H1 (cell line): ENCODE measurements around the gene ARHGAP6. TPM values are rescaled to one million over a fixed set of nuclear protein-coding genes. Genes with fewer than 3 reads are reported as not detected.

Experiments
- CTCF ChIA-PET: fragments of 300-600 bp; sonication (Branson Sonifier 250); formaldehyde crosslinking; loops from one replicate; lab custom pipeline; 2021; ENCODE audit not compliant: partially characterized antibody; lab: Charles Lee
- POLR2A ChIA-PET: fragments of 300-600 bp; sonication (Branson Sonifier 250); formaldehyde crosslinking; loops from one replicate; lab custom pipeline; 2021; ENCODE audit warnings: inconsistent platforms; ENCODE audit not compliant: partially characterized antibody; lab: Charles Lee
- DNase-seq, 2 experiments: peaks; one replicate each; pipeline versions ENCODE4 v3.0.0 to v3.0.0-alpha.2; 2010 to 2022; ENCODE audit warnings: low spot score in 2 of 2, low read depth in 1 of 2, mixed read lengths in 1 of 2
- FAIRE-seq: peaks from 2 replicates; lab custom pipeline; 2011; peaks lifted over from hg19 to GRCh38; lab: Jason Lieb, UNC
- H2AFZ ChIP-seq: 2 replicates; pipeline ENCODE4 v1.8.1; 2012; ENCODE audit warnings: low read length, inconsistent platforms
- H2AK5ac ChIP-seq: 2 replicates; pipeline ENCODE4 v1.6.1; 2013; ENCODE audit warnings: low read depth, low read length
- H2BK120ac ChIP-seq: replicated peaks from 2 replicates; pipeline ENCODE3; 2013; ENCODE audit warnings: low read depth, low read length, inconsistent platforms
- H2BK12ac ChIP-seq: 2 replicates; pipeline ENCODE4 v1.6.1; 2013; ENCODE audit warnings: low read depth, low read length
- H2BK15ac ChIP-seq: 2 replicates; pipeline ENCODE4 v1.6.1; 2013; ENCODE audit warnings: low read length
- H2BK20ac ChIP-seq: 2 replicates; pipeline ENCODE4 v1.6.1; 2013; ENCODE audit warnings: low read length
- H2BK5ac ChIP-seq: 2 replicates; pipeline ENCODE4 v1.6.1; 2013; ENCODE audit warnings: low read depth, low read length
- H3K14ac ChIP-seq: 2 replicates; pipeline ENCODE4 v1.6.1; 2013; ENCODE audit warnings: inconsistent platforms; ENCODE audit not compliant: insufficient read length
- H3K18ac ChIP-seq: 2 replicates; pipeline ENCODE4 v1.6.1; 2013; ENCODE audit warnings: low read length; ENCODE audit errors: extremely low read depth
- H3K23ac ChIP-seq: 2 replicates; pipeline ENCODE4 v1.6.1; 2013; ENCODE audit warnings: inconsistent platforms; ENCODE audit not compliant: insufficient read length
- H3K23me2 ChIP-seq: 2 replicates; pipeline ENCODE4 v1.6.1; 2013; ENCODE audit warnings: low read depth, low read length
- H3K27ac ChIP-seq: 2 replicates; pipeline ENCODE4 v1.6.1; 2011; ENCODE audit warnings: low read depth, low read length, inconsistent platforms
- H3K27me3 ChIP-seq, 4 experiments: replicated peaks in 1 of 4; 1 replicate in 1 of 4; 2 replicates in 3 of 4; pipeline versions ENCODE4 v1.6.1 to v1.8.1; 2011 to 2013; ENCODE audit warnings: low read length in 3 of 4, mild to moderate bottlenecking in 3 of 4, inconsistent platforms in 2 of 4, mixed read lengths in 2 of 4, moderate library complexity in 1 of 4; ENCODE audit not compliant: control insufficient read depth in 3 of 4, insufficient read depth in 3 of 4; ENCODE audit errors: extremely low read depth in 1 of 4
- H3K36me3 ChIP-seq, 4 experiments: 2 replicates each; pipeline versions ENCODE4 v1.6.1 to v1.8.1; 2011 to 2013; ENCODE audit warnings: mild to moderate bottlenecking in 4 of 4, low read length in 3 of 4, moderate library complexity in 2 of 4, control low read depth in 1 of 4, inconsistent platforms in 1 of 4; ENCODE audit not compliant: insufficient read depth in 4 of 4, control insufficient read depth in 2 of 4
- H3K4ac ChIP-seq: replicated peaks from 2 replicates; pipeline ENCODE3; 2013; ENCODE audit warnings: low read length, low read depth, mixed read lengths, inconsistent platforms; ENCODE audit not compliant: insufficient read length
- H3K4me1 ChIP-seq, 4 experiments: replicated peaks in 1 of 4; 1 replicate in 1 of 4; 2 replicates in 3 of 4; pipeline versions ENCODE4 v1.6.1 to v1.8.1; 2011 to 2013; ENCODE audit warnings: low read length in 3 of 4, inconsistent platforms in 2 of 4, mixed read lengths in 1 of 4; ENCODE audit not compliant: insufficient read depth in 4 of 4, control insufficient read depth in 3 of 4
- H3K4me2 ChIP-seq, 2 experiments: 2 replicates each; pipeline versions ENCODE4 v1.6.1 to v1.8.1; 2011 to 2013; ENCODE audit warnings: low read depth in 2 of 2, low read length in 2 of 2, control low read depth in 1 of 2, inconsistent platforms in 1 of 2, mild to moderate bottlenecking in 1 of 2; ENCODE audit not compliant: insufficient read depth in 1 of 2
- H3K4me3 ChIP-seq, 4 experiments: fragments of 200-600, 300-600 bp in 1 of 4; sonication (generic), shearing (Covaris generic), sonication (Bioruptor Twin) in 1 of 4; 2 replicates each; pipeline versions ENCODE4 v1.5.1 to v1.8.1; 2011 to 2016; ENCODE audit warnings: low read length in 4 of 4, low read depth in 3 of 4, control low read depth in 2 of 4, inconsistent platforms in 2 of 4, mild to moderate bottlenecking in 2 of 4, mixed read lengths in 1 of 4, moderate library complexity in 1 of 4; ENCODE audit not compliant: insufficient read depth in 2 of 4; ENCODE audit errors: extremely low read depth in 1 of 4
- H3K56ac ChIP-seq: replicated peaks from 2 replicates; pipeline ENCODE3; 2013; ENCODE audit warnings: low read depth, mild to moderate bottlenecking, mixed read lengths, low read length, inconsistent platforms; ENCODE audit not compliant: insufficient read length
- H3K79me1 ChIP-seq: 2 replicates; pipeline ENCODE4 v1.6.1; 2013; ENCODE audit warnings: low read depth, low read length, control low read depth
- H3K79me2 ChIP-seq, 2 experiments: 2 replicates each; pipeline versions ENCODE4 v1.6.1 to v1.8.1; 2012 to 2013; ENCODE audit warnings: low read length in 2 of 2, mild to moderate bottlenecking in 2 of 2, inconsistent platforms in 1 of 2; ENCODE audit not compliant: insufficient read depth in 2 of 2, control insufficient read depth in 1 of 2
- H3K9ac ChIP-seq, 4 experiments: replicated peaks in 1 of 4; 1 replicate in 1 of 4; 2 replicates in 3 of 4; pipeline versions ENCODE4 v1.6.1 to v1.8.1; 2011 to 2013; ENCODE audit warnings: low read depth in 3 of 4, low read length in 3 of 4, control low read depth in 2 of 4, mild to moderate bottlenecking in 2 of 4, moderate library complexity in 2 of 4, inconsistent platforms in 1 of 4; ENCODE audit errors: extremely low read depth in 1 of 4
- H3K9me3 ChIP-seq, 2 experiments: 2 replicates each; pipeline versions ENCODE4 v1.6.1 to v1.8.1; 2012 to 2013; ENCODE audit warnings: mild to moderate bottlenecking in 2 of 2, moderate library complexity in 2 of 2, control low read depth in 1 of 2, inconsistent platforms in 1 of 2, low read depth in 1 of 2, low read length in 1 of 2, mixed read lengths in 1 of 2; ENCODE audit not compliant: insufficient read depth in 2 of 2
- H4K20me1 ChIP-seq, 2 experiments: replicated peaks in 1 of 2; 2 replicates each; pipeline versions ENCODE3 to v1.8.1; 2011 to 2013; ENCODE audit warnings: inconsistent platforms in 2 of 2, low read length in 2 of 2, mild to moderate bottlenecking in 1 of 2; ENCODE audit not compliant: insufficient read depth in 2 of 2, control insufficient read depth in 1 of 2
- H4K5ac ChIP-seq: 2 replicates; pipeline ENCODE4 v1.6.1; 2013; ENCODE audit warnings: low read length, low read depth, mixed read lengths, inconsistent platforms; ENCODE audit not compliant: insufficient read length
- H4K8ac ChIP-seq: 2 replicates; pipeline ENCODE4 v1.8.0; 2013; ENCODE audit warnings: mild to moderate bottlenecking, moderate library complexity, low read length, inconsistent platforms; ENCODE audit not compliant: insufficient read depth; ENCODE audit errors: extremely low read depth
- H4K91ac ChIP-seq: replicated peaks from 2 replicates; pipeline ENCODE3; 2013; ENCODE audit warnings: low read length, mixed read lengths, inconsistent platforms; ENCODE audit not compliant: insufficient read length
- HDAC6 ChIP-seq: IDR thresholded peaks from one replicate; pipeline ENCODE4 v1.7.1; 2012; ENCODE audit warnings: low read depth, mild to moderate bottlenecking, inconsistent platforms, low read length, moderate library complexity
- KDM1A ChIP-seq: fragments of 200-600, 300-600 bp; sonication (generic); IDR thresholded peaks from 2 replicates; pipeline ENCODE4 v1.7.1; 2016; ENCODE audit warnings: mild to moderate bottlenecking, low read length, borderline replicate concordance
- MAFK ChIP-seq: IDR thresholded peaks from 2 replicates; pipeline ENCODE4 v1.6.1; 2012; ENCODE audit warnings: low read depth, mild to moderate bottlenecking, improper control_type of control experiment, low read length
- MAX ChIP-seq: IDR thresholded peaks from 2 replicates; pipeline ENCODE4 v1.6.1; 2012; ENCODE audit warnings: inconsistent platforms
- NANOG ChIP-seq: IDR thresholded peaks from 2 replicates; pipeline ENCODE4 v1.6.1; 2011; ENCODE audit warnings: low read length, low read depth, mild to moderate bottlenecking, inconsistent platforms; ENCODE audit not compliant: insufficient read depth, poor library complexity, severe bottlenecking
- PHF8 ChIP-seq: fragments of 200-600 bp; sonication (generic); conservative IDR thresholded peaks from 2 replicates; pipeline ENCODE4 v1.7.1; 2012; ENCODE audit warnings: low read depth, mild to moderate bottlenecking, inconsistent platforms, low read length, moderate library complexity
- POU5F1 ChIP-seq: IDR thresholded peaks from 2 replicates; pipeline ENCODE4 v1.6.1; 2011; ENCODE audit warnings: low read depth, mild to moderate bottlenecking, low read length, moderate library complexity
- RAD21 ChIP-seq, 2 experiments: IDR thresholded peaks in 1 of 2; conservative IDR thresholded peaks in 1 of 2; 2 replicates each; pipeline ENCODE4 v1.6.1; 2011; ENCODE audit warnings: low read depth in 2 of 2, low read length in 2 of 2, improper control_type of control experiment in 1 of 2, inconsistent platforms in 1 of 2, mild to moderate bottlenecking in 1 of 2, moderate library complexity in 1 of 2
- RBBP5 ChIP-seq: IDR thresholded peaks from 2 replicates; pipeline ENCODE4 v1.7.1; 2012; ENCODE audit warnings: low read depth, mild to moderate bottlenecking, inconsistent platforms, low read length, moderate library complexity, borderline replicate concordance
- SP1 ChIP-seq: IDR thresholded peaks from 2 replicates; pipeline ENCODE4 v1.6.1; 2011; ENCODE audit warnings: low read depth, low read length
- TAF1 ChIP-seq: IDR thresholded peaks from 2 replicates; pipeline ENCODE4 v1.6.1; 2011; ENCODE audit warnings: mild to moderate bottlenecking, low read depth, low read length
- ZNF274 ChIP-seq: IDR thresholded peaks from 2 replicates; pipeline ENCODE4 v1.7.0; 2012; ENCODE audit warnings: low read length, borderline replicate concordance; ENCODE audit errors: extremely low read depth
- WGBS, 2 experiments: shearing (Covaris generic) in 1 of 2; methylation state at CpG; one replicate each; pipeline versions ENCODE4 v1.1.6 to v1.1.7; 2013 to 2015; ENCODE audit warnings: low lambda C conversion rate in 2 of 2, mixed read lengths in 2 of 2, inconsistent platforms in 1 of 2, low coverage in 1 of 2, missing lambda C conversion rate in 1 of 2; ENCODE audit not compliant: insufficient replicate concordance in 2 of 2, insufficient coverage in 1 of 2, insufficient read length in 1 of 2; ENCODE audit errors: extremely low coverage in 1 of 2, missing lambda C conversion rate in 1 of 2; 5-methylcytosine and 5-hydroxymethylcytosine counted together
- polyA plus RNA-seq, 7 experiments: library from polyadenylated mRNA; depleted of rRNA in 3 of 7; stranded (reverse) in 5 of 7; unstranded in 2 of 7; fragments of >200 nt in 5 of 7; fragments of 200-250 nt in 2 of 7; gene quantifications; 1 replicate in 5 of 7; 2 replicates in 1 of 7; 4 replicates in 1 of 7; pipeline versions ENCODE4 v1.2.1 to v1.2.3, GENCODE V29; 2011 to 2013; ENCODE audit warnings: missing spikeins in 2 of 7, mixed read lengths in 2 of 7
- total RNA-seq: library from RNA; stranded (reverse); fragmentation: NEBNext Ultra II Directional; extraction: Animal tissue kit (Norgen Biotek cat#: 25700); gene quantifications from 2 replicates; pipeline ENCODE4 v1.2.1, GENCODE V29; 2021

Gene ARHGAP6
- total and polyA plus RNA-seq, 2 of the 8 experiments (the other 6 are each of a cell fraction or from before 2014, with no cell fraction given) = 0.35 to 0.82 TPM

DNA sequence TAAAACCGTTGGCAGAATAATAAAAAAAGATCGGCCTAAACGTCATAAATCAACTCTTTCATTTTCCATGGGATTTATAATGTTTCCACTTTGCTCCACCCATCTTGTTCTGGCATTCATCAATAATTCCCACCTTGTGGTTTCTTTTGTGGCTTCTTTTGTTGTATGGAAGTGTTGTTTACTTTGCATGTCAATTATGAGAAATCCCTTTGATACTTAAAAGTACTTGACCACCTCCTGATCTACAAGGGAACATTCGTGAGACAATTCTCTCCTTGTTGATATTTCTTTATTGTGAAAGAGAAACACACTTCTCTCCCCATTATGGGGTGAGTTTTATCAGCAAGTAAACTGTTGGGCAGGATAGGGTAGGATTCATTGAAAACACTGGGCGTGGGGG is 369.7 kb downstream of the ARHGAP6 start:
- Histone ChIP-seq H4K8ac (no peak overlapping the region), H3K56ac (no peak overlapping the region), H3K9ac (no peak overlapping the region), H4K91ac (no peak overlapping the region), H2BK12ac (no peak overlapping the region), H2AK5ac (no peak overlapping the region), H2BK15ac (no peak overlapping the region)
- no peak for DNase-seq
- 79% methylated on average over 4 of the region's 5 CpGs; no CpG with 5 or more reads in 1 of the 2 experiments for WGBS, 2 experiments
- POLR2A ChIA-PET = no interaction called here
- FAIRE-seq = no peak
- TF ChIP-seq MAX = no peak
- no peak for TF ChIP-seq PHF8
- TF ChIP-seq HDAC6 = no peak
- no peak for TF ChIP-seq TAF1
- TF ChIP-seq POU5F1 = no peak
- TF ChIP-seq SP1 = no peak
- TF ChIP-seq ZNF274 = no peak
- TF ChIP-seq RBBP5 = no peak
- TF ChIP-seq NANOG = no peak
- no peak for TF ChIP-seq RAD21 (IDR thresholded peaks at IDR 0.05 in 1 of 2, conservative IDR thresholded peaks at IDR 0.05 in 1 of 2; ENCODE audit: low read depth in 2 of 2, low read length in 2 of 2)
- TF ChIP-seq MAFK = no peak
- TF ChIP-seq KDM1A = no peak
- TF ChIP-seq, all 59 proteins: peak for 0
- Histone ChIP-seq H3K27me3 (no peaks in the 10 kb centered on the region), H2AFZ (no peak overlapping the region), H3K23ac (no peak overlapping the region), H2BK5ac (no peak overlapping the region), H2BK20ac (no peak overlapping the region), H3K14ac (no peak overlapping the region), H4K20me1 (no peaks in the 10 kb centered on the region), H3K9me3 (no peaks in the 10 kb centered on the region), H3K79me1 (no peaks in the 10 kb centered on the region), H3K18ac (no peak overlapping the region), H4K5ac (no peak overlapping the region), H3K79me2 (no peaks in the 10 kb centered on the region), H3K27ac (no peak overlapping the region), H3K36me3 (no peaks in the 10 kb centered on the region), H3K4me3 (no peak overlapping the region), H3K4me1 (no peaks in the 10 kb centered on the region), H3K4me2 (no peak overlapping the region), H3K23me2 (no peaks in the 10 kb centered on the region), H2BK120ac (no peak overlapping the region), H3K4ac (no peak overlapping the region)
- CTCF ChIA-PET = no interaction called here
